GM19193 (cell line): ENCODE results near the gene SUMO3.

Experiments
- POLR2A ChIP-seq: IDR thresholded peaks from 4 replicates; pipeline ENCODE4 v1.6.1; 2011; ENCODE audit not compliant: insufficient read depth, insufficient read length; ENCODE audit errors: extremely low read depth

Gene SUMO3

GRCh38 chr21:44819283-44820243, 1.7 kb upstream of the SUMO3 start:
- TF ChIP-seq POLR2A = no peak

- no peak for TF ChIP-seq POLR2A
Measured at GRCh38 chr21:44818640-44819011, 764 bp upstream of the SUMO3 start.

GRCh38 chr21:44817506-44817880, 369 bp downstream of the SUMO3 start:
- no peak for TF ChIP-seq POLR2A

GRCh38 chr21:44816761-44817505, 929 bp downstream of the SUMO3 start:
- no peak for TF ChIP-seq POLR2A

GRCh38 chr21:44815852-44816628, 1.8 kb downstream of the SUMO3 start:
- no peak for TF ChIP-seq POLR2A

GRCh38 chr21:44815225-44815624, 2.6 kb downstream of the SUMO3 start:
- TF ChIP-seq POLR2A = no peak

- TF ChIP-seq POLR2A = no peak
Measured at GRCh38 chr21:44814498-44815023, 3.3 kb downstream of the SUMO3 start.

- TF ChIP-seq POLR2A = no peak
Measured at GRCh38 chr21:44813727-44814126, 4.1 kb downstream of the SUMO3 start.

GRCh38 chr21:44813149-44813548, 4.7 kb downstream of the SUMO3 start:
- TF ChIP-seq POLR2A = no peak

- TF ChIP-seq POLR2A = no peak
Measured at GRCh38 chr21:44812640-44813039, 5.2 kb downstream of the SUMO3 start.

GRCh38 chr21:44810779-44811178, 7.1 kb downstream of the SUMO3 start:
- TF ChIP-seq POLR2A = no peak

GRCh38 chr21:44805859-44806258, 12.0 kb downstream of the SUMO3 start:
- TF ChIP-seq POLR2A = no peak

GRCh38 chr21:44805226-44805625, 12.6 kb downstream of the SUMO3 start:
- no peak for TF ChIP-seq POLR2A

- TF ChIP-seq POLR2A = no peak
Measured at GRCh38 chr21:44804762-44805161, 13.1 kb downstream of the SUMO3 start.

- no peak for TF ChIP-seq POLR2A
Measured at GRCh38 chr21:44803651-44804050, 14.2 kb downstream of the SUMO3 start.
